NCI-H1092 (cell line): ENCODE results near the gene LMCD1.
A peak's percentile ranks its signal among the peaks of the same experiment; 100 is the strongest.

Experiments
- DNase-seq: peaks from one replicate; lab custom pipeline; 2025; lab: John Stamatoyannopoulos, UW

Gene LMCD1

GRCh38 chr3:8619548-8619947 lies 117.9 kb downstream of the LMCD1 start:
- DNase-seq: no peak

GRCh38 chr3:8621141-8621540 lies 119.5 kb downstream of the LMCD1 start:
- DNase-seq: no peak

- DNase-seq: no peak
Observed at GRCh38 chr3:8621872-8622271, 120.2 kb downstream of the LMCD1 start.

GRCh38 chr3:8622873-8623691 lies 121.5 kb downstream of the LMCD1 start:
- peak; percentile 20 for DNase-seq

- no peak for DNase-seq
Observed at GRCh38 chr3:8623741-8624140, 122.1 kb downstream of the LMCD1 start.
